GM23338 (cell line): ENCODE data around the gene NDUFA6. TPM values are rescaled to one million over a fixed set of nuclear protein-coding genes. Genes with fewer than 3 reads are reported as not detected.

Source experiments
- ATAC-seq: fragments of 200-7000 bp; cut with Tn5 transposase; 3 replicates; pipeline ENCODE4 v1.9.1; 2020
- DNase-seq: peaks from one replicate; pipeline ENCODE4 v3.0.0-alpha.2; 2015; ENCODE audit warnings: low spot score
- H2AFZ ChIP-seq: fragments of 200-600 bp; sonication (generic); 2 replicates; pipeline ENCODE4 v1.8.0; 2016; ENCODE audit warnings: antibody characterized with exemption, mild to moderate bottlenecking, moderate library complexity
- H3F3A ChIP-seq: fragments of 200-600 bp; sonication (generic); replicated peaks from 2 replicates; pipeline ENCODE4 v1.8.0; 2017; ENCODE audit warnings: antibody characterized with exemption, mixed run types, low read depth
- H3K27ac ChIP-seq: fragments of 200-600 bp; sonication (generic); 2 replicates; pipeline ENCODE4 v1.6.1; 2016; ENCODE audit warnings: low read depth
- H3K27me3 ChIP-seq: fragments of 200-600 bp; sonication (generic); 2 replicates; pipeline ENCODE4 v1.8.0; 2016; ENCODE audit warnings: mild to moderate bottlenecking, mixed run types, moderate library complexity; ENCODE audit not compliant: insufficient read depth
- H3K36me3 ChIP-seq: fragments of 200-600 bp; sonication (generic); 2 replicates; pipeline ENCODE4 v1.8.0; 2016; ENCODE audit warnings: mild to moderate bottlenecking; ENCODE audit not compliant: insufficient read depth
- H3K4me1 ChIP-seq: fragments of 200-600 bp; sonication (generic); 2 replicates; pipeline ENCODE4 v1.8.0; 2016; ENCODE audit warnings: mild to moderate bottlenecking, moderate library complexity; ENCODE audit not compliant: insufficient read depth
- H3K4me2 ChIP-seq: fragments of 200-600 bp; sonication (generic); 2 replicates; pipeline ENCODE4 v1.7.1; 2017; ENCODE audit warnings: mixed run types
- H3K4me3 ChIP-seq: fragments of 200-600 bp; sonication (generic); 2 replicates; pipeline ENCODE4 v1.6.1; 2016; ENCODE audit warnings: mixed run types
- H3K79me2 ChIP-seq: fragments of 200-600 bp; sonication (generic); replicated peaks from 2 replicates; pipeline ENCODE4 v1.8.0; 2017; ENCODE audit warnings: mild to moderate bottlenecking; ENCODE audit not compliant: insufficient read depth
- H3K9me2 ChIP-seq: fragments of 200-600 bp; sonication (generic); 2 replicates; pipeline ENCODE4 v1.8.0; 2017; ENCODE audit not compliant: insufficient read depth
- H4K20me1 ChIP-seq: fragments of 200-600 bp; sonication (generic); replicated peaks from 2 replicates; pipeline ENCODE4 v1.8.0; 2017; ENCODE audit warnings: mild to moderate bottlenecking; ENCODE audit not compliant: insufficient read depth
- H3K27ac Mint-ChIP-seq: 2 replicates; pipeline ENCODE4 v1.8.0; 2020; ENCODE audit warnings: inconsistent platforms, mild to moderate bottlenecking, moderate library complexity, mixed read lengths
- H3K27me3 Mint-ChIP-seq: 3 replicates; pipeline ENCODE4 v1.8.0; 2022; ENCODE audit warnings: low read depth, mild to moderate bottlenecking, moderate library complexity, mixed read lengths, inconsistent platforms; ENCODE audit not compliant: insufficient read depth, poor library complexity
- H3K36me3 Mint-ChIP-seq: 3 replicates; pipeline ENCODE4 v1.8.0; 2021; ENCODE audit warnings: low read depth, mild to moderate bottlenecking, inconsistent platforms, moderate library complexity, mixed read lengths
- H3K4me1 Mint-ChIP-seq: 3 replicates; pipeline ENCODE4 v1.8.0; 2020; ENCODE audit warnings: mild to moderate bottlenecking, inconsistent platforms, mixed read lengths
- H3K4me3 Mint-ChIP-seq: 3 replicates; pipeline ENCODE4 v1.8.0; 2021; ENCODE audit warnings: moderate library complexity, mild to moderate bottlenecking, inconsistent platforms, mixed read lengths
- H3K9me3 Mint-ChIP-seq: 3 replicates; pipeline ENCODE4 v1.8.0; 2020; ENCODE audit warnings: moderate library complexity, mild to moderate bottlenecking, inconsistent platforms, mixed read lengths
- CREB1 ChIP-seq: fragments of 250-450 bp; sonication (Bioruptor Pico); IDR thresholded peaks from 2 replicates; pipeline ENCODE4 v1.5.0; 2020; ENCODE audit warnings: low read depth, mild to moderate bottlenecking, moderate library complexity
- CTCF ChIP-seq, 2 experiments: fragments of 200-600 bp in 1 of 2; sonication (generic) in 1 of 2; conservative IDR thresholded peaks; 2 replicates each; pipeline versions ENCODE4 v1.5.1 to v1.6.1; 2016 to 2017; ENCODE audit warnings: antibody characterized with exemption in 2 of 2, low read depth in 2 of 2, mild to moderate bottlenecking in 2 of 2, moderate library complexity in 1 of 2
- ETS1 ChIP-seq: IDR thresholded peaks from 2 replicates; pipeline ENCODE4 v1.6.1; 2016; ENCODE audit warnings: antibody characterized with exemption
- EZH2 ChIP-seq: fragments of 200-600 bp; sonication (generic); IDR thresholded peaks from one replicate; pipeline ENCODE4 v1.8.0; 2017; ENCODE audit warnings: antibody characterized with exemption, mild to moderate bottlenecking, low read depth; ENCODE audit not compliant: unreplicated experiment
- EZH2phosphoT487 ChIP-seq: fragments of 200-600 bp; sonication (generic); IDR thresholded peaks from one replicate; pipeline ENCODE4 v1.8.1; 2018; ENCODE audit warnings: antibody characterized with exemption; ENCODE audit not compliant: unreplicated experiment
- JUNB ChIP-seq: IDR thresholded peaks from one replicate; pipeline ENCODE4 v1.6.1; 2016; ENCODE audit warnings: antibody characterized with exemption; ENCODE audit not compliant: unreplicated experiment
- NANOG ChIP-seq: IDR thresholded peaks from 2 replicates; pipeline ENCODE4 v1.6.1; 2016; ENCODE audit warnings: antibody characterized with exemption, borderline replicate concordance
- POLR2AphosphoS5 ChIP-seq: IDR thresholded peaks from 2 replicates; pipeline ENCODE4 v1.6.1; 2016; ENCODE audit warnings: antibody characterized with exemption, low read depth
- STAT1 ChIP-seq: IDR thresholded peaks from one replicate; pipeline ENCODE4 v1.6.1; 2016; ENCODE audit warnings: antibody characterized with exemption; ENCODE audit not compliant: unreplicated experiment
- ZNF114 ChIP-seq: fragments of 250-450 bp; sonication (Bioruptor Pico); IDR thresholded peaks from 2 replicates; pipeline ENCODE4 v1.5.0; 2020; ENCODE audit warnings: mild to moderate bottlenecking, moderate library complexity
- ZNF331 ChIP-seq: fragments of 250-450 bp; sonication (Bioruptor Pico); IDR thresholded peaks from 2 replicates; pipeline ENCODE4 v1.5.0; 2020; ENCODE audit warnings: low read depth, mild to moderate bottlenecking, moderate library complexity
- polyA plus RNA-seq: library from polyadenylated mRNA; unstranded; fragments of >200 nt; fragmentation: Nextera tagmentation; extraction: Ambion mirVana; gene quantifications from 2 replicates; pipeline ENCODE4 v1.2.1, GENCODE V29; 2016
- total RNA-seq: library from RNA; depleted of rRNA; stranded (reverse); fragments of >200 nt; shearing (Covaris generic); gene quantifications from 2 replicates; pipeline ENCODE4 v1.2.3, GENCODE V29; 2014

Gene NDUFA6
- total and polyA plus RNA-seq, 2 experiments from 2014 or later = 69.8 to 433 TPM

GRCh38 chr22:42077486-42078125 lies 13.0 kb downstream of the NDUFA6 start:
- H2AFZ ChIP-seq = no peak overlapping the region
- no peak for ATAC-seq
- peaks cover 11% of the 10 kb centered on the region for H3K27me3 ChIP-seq
- no peak overlapping the region for H3K27ac ChIP-seq
- TF ChIP-seq CTCF (conservative IDR thresholded peaks at IDR 0.05; ENCODE audit: low read depth in 2 of 2) (no peak), STAT1 (no peak), EZH2 (no peak), ZNF331 (CRISPR knock-in tag) (no peak), POLR2AphosphoS5 (no peak), ZNF114 (CRISPR knock-in tag) (no peak)
- DNase-seq = no peak
- H3K27ac Mint-ChIP-seq = no peak overlapping the region
- no peak overlapping the region for H3K4me3 ChIP-seq
- H4K20me1 ChIP-seq = no peaks in the 10 kb centered on the region
- H3K9me3 Mint-ChIP-seq = no peaks in the 10 kb centered on the region; the same call in 2 of the 3 replicates
- H3K36me3 Mint-ChIP-seq = peaks cover 8% of the 10 kb centered on the region
- H3F3A ChIP-seq = peaks cover 7% of the 10 kb centered on the region; the same call in 1 of the 2 replicates
- H3K4me1 Mint-ChIP-seq = peaks cover 32% of the 10 kb centered on the region
- peaks cover 15% of the 10 kb centered on the region for H3K27me3 Mint-ChIP-seq
- no peaks in the 10 kb centered on the region for H3K36me3 ChIP-seq
- H3K4me1 ChIP-seq = peaks cover 15% of the 10 kb centered on the region; the same call in 1 of the 2 replicates
- H3K9me2 ChIP-seq = no peaks in the 10 kb centered on the region
- peaks cover 7% of the 10 kb centered on the region; the same call in 1 of the 2 replicates for H3K79me2 ChIP-seq
- no peak overlapping the region for H3K4me2 ChIP-seq
- H3K4me3 Mint-ChIP-seq = no peak overlapping the region

GRCh38 chr22:42076764-42077485 lies 13.6 kb downstream of the NDUFA6 start:
- Mint-ChIP-seq H3K4me3 (no peak overlapping the region; the same call in 2 of the 3 replicates), H3K4me1 (peaks cover 32% of the 10 kb centered on the region), H3K36me3 (peaks cover 3% of the 10 kb centered on the region), H3K27ac (no peak overlapping the region), H3K9me3 (no peaks in the 10 kb centered on the region; the same call in 2 of the 3 replicates), H3K27me3 (peaks cover 15% of the 10 kb centered on the region)
- Histone ChIP-seq H3F3A (peaks cover 7% of the 10 kb centered on the region), H4K20me1 (no peaks in the 10 kb centered on the region), H3K4me2 (no peak overlapping the region), H3K36me3 (no peaks in the 10 kb centered on the region), H3K4me1 (peaks cover 19% of the 10 kb centered on the region; the same call in 1 of the 2 replicates), H3K4me3 (no peak overlapping the region), H3K27me3 (peaks cover 11% of the 10 kb centered on the region), H3K9me2 (no peaks in the 10 kb centered on the region), H3K79me2 (peaks cover 7% of the 10 kb centered on the region; the same call in 1 of the 2 replicates), H3K27ac (no peak overlapping the region), H2AFZ (no peak overlapping the region)
- DNase-seq (no peak), ATAC-seq (no peak)
- TF ChIP-seq NANOG (no peak), EZH2phosphoT487 (no peak), POLR2AphosphoS5 (no peak), CTCF (conservative IDR thresholded peaks at IDR 0.05; ENCODE audit: low read depth in 2 of 2) (no peak), JUNB (no peak), ETS1 (no peak), EZH2 (no peak), CREB1 (CRISPR knock-in tag) (no peak), STAT1 (no peak)
